Measurements from ENCODE around the gene COX19. TPM values are rescaled to one million over a fixed set of nuclear protein-coding genes. Genes with fewer than 3 reads are reported as not detected.
"Not testable (repeated sequence)": the region's sequence is repeated elsewhere in the genome, so short reads cannot be mapped to it uniquely, and the experiment has no call there.

The COX19 gene
- total RNA-seq, 1 donor from 2014 or later, result 5.4 TPM

GRCh38 chr7:944744-945143 is 30.6 kb downstream of the COX19 start:
- no peak overlapping the region for H3K4me3 ChIP-seq (ENCODE audit: low read depth, low read length)
- no peak for TF ChIP-seq CTCF (conservative IDR thresholded peaks at IDR 0.05; ENCODE audit: low read depth, low read length)
- no peak for DNase-seq (ENCODE audit: low read depth)

DNA sequence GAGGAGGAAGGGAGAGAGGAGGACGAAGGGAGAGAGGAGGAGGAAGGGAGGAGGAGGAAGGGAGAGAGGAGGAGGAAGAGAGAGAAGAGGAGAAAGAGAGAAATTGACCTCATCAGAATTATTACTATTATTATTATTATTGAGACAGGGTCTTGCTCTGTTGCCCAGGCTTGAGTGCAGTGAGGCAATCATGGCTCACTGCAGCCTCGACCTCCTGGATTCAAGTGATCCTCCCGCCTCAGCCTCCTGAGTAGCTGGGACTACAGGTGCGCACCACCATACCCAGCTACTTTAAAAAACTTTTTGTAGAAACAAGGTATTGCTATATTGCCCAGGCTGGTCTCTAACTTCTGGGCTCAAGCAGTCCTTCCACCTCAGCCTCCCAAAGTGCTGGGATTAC is 31.6 kb downstream of the COX19 start:
- DNase-seq (ENCODE audit: low read depth); H3K4me3 ChIP-seq (ENCODE audit: low read depth, low read length): not testable (repeated sequence)

DNA sequence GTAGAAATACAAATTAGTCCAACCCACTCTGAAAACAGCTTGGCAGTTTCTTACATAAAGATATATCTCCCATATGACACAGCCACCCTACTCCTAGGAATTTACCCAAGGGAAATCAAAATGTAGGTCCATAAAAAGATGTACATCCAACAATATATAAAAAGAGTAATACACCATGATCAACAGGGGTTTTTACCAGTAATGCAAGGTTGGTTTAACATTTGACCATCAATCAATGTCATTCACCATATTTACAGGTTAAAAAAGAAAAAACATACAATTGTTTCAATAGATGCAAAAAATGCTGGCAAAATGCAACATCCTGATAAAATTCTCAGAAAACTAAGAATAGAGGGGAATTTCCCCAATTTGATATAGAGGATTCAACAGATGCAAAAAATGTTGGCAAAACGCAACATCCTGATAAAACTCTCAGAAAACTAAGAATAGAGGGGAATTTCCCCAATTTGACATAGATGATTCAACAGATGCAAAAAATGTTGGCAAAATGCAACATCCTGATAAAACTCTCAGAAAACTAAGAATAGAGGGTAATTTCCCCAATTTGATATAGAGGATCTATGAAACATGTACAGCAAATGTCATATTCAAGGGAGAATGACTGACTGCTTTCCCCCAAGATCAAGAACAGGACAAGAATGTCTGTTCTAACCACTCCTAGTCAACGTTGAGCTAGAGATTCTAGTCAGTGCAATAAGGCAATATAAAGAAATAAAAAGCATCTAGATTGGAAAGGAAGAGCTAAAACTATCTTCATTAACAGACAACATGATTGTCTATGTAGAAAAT is 34.5 kb downstream of the COX19 start:
- no peak for TF ChIP-seq CTCF (conservative IDR thresholded peaks at IDR 0.05; ENCODE audit: low read depth, low read length)
- no peak overlapping the region for H3K4me3 ChIP-seq (ENCODE audit: low read depth, low read length)
- no peak for DNase-seq (ENCODE audit: low read depth)

GRCh38 chr7:939843-940242 is 35.5 kb downstream of the COX19 start:
- no peak for TF ChIP-seq CTCF (conservative IDR thresholded peaks at IDR 0.05; ENCODE audit: low read depth, low read length)
- DNase-seq (ENCODE audit: low read depth), result no peak

GRCh38 chr7:938546-939185 is 36.7 kb downstream of the COX19 start:
- no peak overlapping the region for H3K4me3 ChIP-seq (ENCODE audit: low read depth, low read length)
- no peak for TF ChIP-seq CTCF (conservative IDR thresholded peaks at IDR 0.05; ENCODE audit: low read depth, low read length)
- no peak for DNase-seq (ENCODE audit: low read depth)

More at GRCh38 chr7:939843-940242, 35.5 kb downstream of the COX19 start:
- H3K4me3 ChIP-seq (ENCODE audit: low read depth, low read length), result no peak overlapping the region

DNA sequence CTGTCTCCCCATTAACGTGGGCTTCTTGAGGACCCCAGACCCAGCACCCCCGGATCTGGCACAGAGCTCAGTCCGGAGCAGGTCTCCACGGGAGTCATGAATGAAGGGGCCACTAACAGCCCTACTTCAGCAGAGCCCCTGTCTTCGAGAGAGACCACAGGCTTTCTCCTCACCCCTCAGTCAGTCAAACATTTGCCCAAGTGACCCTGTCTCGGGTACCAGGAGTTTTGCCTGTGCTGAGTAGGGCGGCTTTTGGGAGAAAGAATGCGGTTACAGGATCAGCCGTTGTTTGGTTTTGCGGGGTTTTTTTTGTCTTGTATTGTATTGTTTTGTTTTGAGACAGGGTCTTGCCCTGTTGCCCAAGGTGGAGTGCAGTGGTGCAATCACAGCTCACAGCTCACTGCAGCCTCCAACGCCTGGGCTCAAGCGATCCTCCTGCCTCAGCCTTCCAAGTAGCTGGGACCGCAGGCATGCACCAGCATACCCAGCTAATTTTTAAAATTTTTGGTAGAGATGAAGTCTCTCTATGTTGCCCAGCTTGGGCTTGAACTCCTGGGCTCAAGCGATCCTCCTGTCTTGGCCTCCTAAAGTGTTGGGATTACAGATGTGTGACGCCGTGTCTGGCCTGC is 37.4 kb downstream of the COX19 start:
- H3K4me3 ChIP-seq (ENCODE audit: low read depth, low read length), result no peak overlapping the region
- DNase-seq (ENCODE audit: low read depth), result no peak
- TF ChIP-seq CTCF (conservative IDR thresholded peaks at IDR 0.05; ENCODE audit: low read depth, low read length), result no peak

DNA sequence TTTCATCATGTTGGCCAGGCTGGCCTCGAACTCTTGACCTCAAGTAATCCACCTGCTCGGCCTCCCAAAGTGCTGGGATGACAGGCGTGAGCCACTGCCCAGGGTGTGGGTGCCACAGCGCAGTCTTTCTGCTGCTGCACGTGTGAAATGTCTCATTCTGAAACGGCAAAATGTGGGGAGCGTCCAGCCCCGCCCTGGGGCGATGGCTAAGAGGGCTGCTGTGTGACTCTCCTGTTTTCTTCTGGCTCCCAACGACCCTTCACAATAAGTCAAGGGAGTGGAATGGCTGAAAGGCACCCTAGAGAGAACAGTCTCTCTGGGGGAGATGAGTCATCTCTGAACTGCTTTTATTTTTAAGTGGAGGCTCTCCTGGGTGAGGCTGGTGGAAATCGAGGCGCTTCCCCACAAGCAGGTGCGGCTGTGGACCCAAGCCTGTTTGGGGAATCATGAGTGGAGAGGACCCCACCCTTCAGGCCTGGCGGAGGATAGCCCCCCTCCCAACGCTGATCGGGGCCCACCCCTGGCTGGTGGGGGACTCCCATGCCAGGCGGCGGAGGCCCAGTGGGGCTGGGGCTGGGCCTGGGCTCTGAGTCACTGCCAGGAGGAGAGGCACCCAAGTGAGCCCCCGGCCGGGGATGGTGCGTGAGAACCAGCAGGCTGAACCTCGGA is 38.8 kb downstream of the COX19 start:
- H3K4me3 ChIP-seq (ENCODE audit: low read depth, low read length), result no peak overlapping the region
- no peak for TF ChIP-seq CTCF (conservative IDR thresholded peaks at IDR 0.05; ENCODE audit: low read depth, low read length)
- no peak for DNase-seq (ENCODE audit: low read depth)
